Dermis blood vessel endothelial cell (primary cell): ENCODE data around the gene ABTB2. TPM values are rescaled to one million over a fixed set of nuclear protein-coding genes. Genes with fewer than 3 reads are reported as not detected.
A peak's percentile ranks its signal among the peaks of the same experiment; 100 is the strongest.

Experiments
- DNase-seq: peaks from one replicate; pipeline ENCODE4 v3.0.0; 2010
- total RNA-seq: library from RNA; depleted of rRNA; stranded (reverse); fragments of >200 nt; gene quantifications from 2 replicates; pipeline ENCODE4 v1.2.3, GENCODE V29; 2014

ABTB2 gene
- total RNA-seq, 1 donor from 2014 or later = 0.34 TPM

- no peak for DNase-seq
Measured at GRCh38 chr11:34280945-34281872, 76.6 kb downstream of the ABTB2 start.

- no peak for DNase-seq
Measured at GRCh38 chr11:34278693-34279297, 79.0 kb downstream of the ABTB2 start.

GRCh38 chr11:34278175-34278574, 79.6 kb downstream of the ABTB2 start:
- no peak for DNase-seq

- DNase-seq = no peak
Measured at GRCh38 chr11:34277171-34277570, 80.6 kb downstream of the ABTB2 start.

- DNase-seq = no peak
Measured at GRCh38 chr11:34276352-34276864, 81.4 kb downstream of the ABTB2 start.

GRCh38 chr11:34275486-34275885, 82.3 kb downstream of the ABTB2 start:
- DNase-seq = no peak

GRCh38 chr11:34274712-34275398, 83.0 kb downstream of the ABTB2 start:
- peak; percentile 30 for DNase-seq

GRCh38 chr11:34273099-34273498, 84.7 kb downstream of the ABTB2 start:
- DNase-seq = no peak

GRCh38 chr11:34271727-34272126, 86.1 kb downstream of the ABTB2 start:
- no peak for DNase-seq

GRCh38 chr11:34270711-34271110, 87.1 kb downstream of the ABTB2 start:
- DNase-seq = no peak

- DNase-seq = no peak
Measured at GRCh38 chr11:34269694-34270245, 88.0 kb downstream of the ABTB2 start.

- DNase-seq = no peak
Measured at GRCh38 chr11:34268906-34269430, 88.8 kb downstream of the ABTB2 start.

GRCh38 chr11:34267417-34267816, 90.4 kb downstream of the ABTB2 start:
- DNase-seq = no peak

GRCh38 chr11:34267013-34267412, 90.8 kb downstream of the ABTB2 start:
- no peak for DNase-seq

- DNase-seq = no peak
Measured at GRCh38 chr11:34266090-34266912, 91.5 kb downstream of the ABTB2 start.

GRCh38 chr11:34264303-34265110, 93.3 kb downstream of the ABTB2 start:
- no peak for DNase-seq

GRCh38 chr11:34263441-34264091, 94.2 kb downstream of the ABTB2 start:
- peak; percentile 4 for DNase-seq

- DNase-seq = no peak
Measured at GRCh38 chr11:34262531-34263081, 95.2 kb downstream of the ABTB2 start.

- DNase-seq = no peak
Measured at GRCh38 chr11:34261820-34262219, 96.0 kb downstream of the ABTB2 start.

- no peak for DNase-seq
Measured at GRCh38 chr11:34261095-34261494, 96.7 kb downstream of the ABTB2 start.
